Activated CD4-positive, alpha-beta memory T cell treated with anti-CD3 and anti-CD28 coated beads for 36 hours (primary cell): Measurements from ENCODE around the gene CALHM6. TPM values are rescaled to one million over a fixed set of nuclear protein-coding genes. Genes with fewer than 3 reads are reported as not detected.

Experiments used
- CTCF ChIA-PET: fragments of 350-600 bp; sonication (Branson Sonifier 250); formaldehyde crosslinking; loops from one replicate; lab custom pipeline; 2021; ENCODE audit warnings: antibody characterized with exemption, inconsistent platforms; lab: Charles Lee
- POLR2A ChIA-PET: fragments of 350-600 bp; sonication (Branson Sonifier 250); formaldehyde crosslinking; loops from one replicate; lab custom pipeline; 2021; ENCODE audit warnings: antibody characterized with exemption; lab: Charles Lee
- DNase-seq: peaks from one replicate; pipeline ENCODE4 v3.0.0-alpha.2; 2020
- H3K27ac Mint-ChIP-seq: one replicate; pipeline ENCODE4 v1.8.0; 2021; ENCODE audit warnings: mixed read lengths
- H3K27me3 Mint-ChIP-seq: one replicate; pipeline ENCODE4 v1.8.0; 2021; ENCODE audit warnings: mixed read lengths
- H3K36me3 Mint-ChIP-seq: one replicate; pipeline ENCODE4 v1.8.0; 2021; ENCODE audit warnings: mixed read lengths
- H3K4me1 Mint-ChIP-seq: one replicate; pipeline ENCODE4 v1.8.0; 2021; ENCODE audit warnings: low read depth, mixed read lengths
- H3K4me3 Mint-ChIP-seq: one replicate; pipeline ENCODE4 v1.8.0; 2021; ENCODE audit warnings: mild to moderate bottlenecking, mixed read lengths
- H3K9me3 Mint-ChIP-seq: one replicate; pipeline ENCODE4 v1.8.0; 2021; ENCODE audit warnings: mixed read lengths
- intact Hi-C: fragments of 100-400 bp; cut with micrococcal nuclease; formaldehyde crosslinking; loops from one replicate; pipeline ENCODE4 v1.15.1; 2023
- total RNA-seq, 2 experiments: library from RNA; stranded (reverse); gene quantifications; one replicate each; pipeline ENCODE4 v1.2.3, GENCODE V29; 2021

CALHM6 gene
- total RNA-seq, 2 experiments from 2014 or later: 3.4 to 4.4 TPM

GRCh38 chr6:116433206-116433712 lies 27.9 kb upstream of the CALHM6 start:
- H3K27me3 Mint-ChIP-seq: no peaks in the 10 kb centered on the region
- no peak for DNase-seq
- CTCF ChIA-PET: interaction anchor here (2.5 kb wide), 1 partner anchor 145 kb away, joined by 8 read pairs; no protein-coding TSS in a partner anchor
- no peak overlapping the region for H3K4me3 Mint-ChIP-seq
- no peaks in the 10 kb centered on the region for H3K4me1 Mint-ChIP-seq
- intact Hi-C loops: no loop called here
- POLR2A ChIA-PET: interaction anchor here (1.6 kb wide), 1 partner anchor 10 kb away, joined by 3 read pairs; no protein-coding TSS in a partner anchor
- no peaks in the 10 kb centered on the region for H3K36me3 Mint-ChIP-seq
- no peaks in the 10 kb centered on the region for H3K9me3 Mint-ChIP-seq
- H3K27ac Mint-ChIP-seq: no peak overlapping the region

GRCh38 chr6:116434056-116434725 lies 27.0 kb upstream of the CALHM6 start:
- Mint-ChIP-seq H3K4me1 (no peaks in the 10 kb centered on the region), H3K9me3 (no peaks in the 10 kb centered on the region)
- no peak for DNase-seq

GRCh38 chr6:116436586-116436985 lies 24.6 kb upstream of the CALHM6 start:
- no peaks in the 10 kb centered on the region for H3K4me1 Mint-ChIP-seq
- intact Hi-C loops: no loop called here
- ChIA-PET CTCF (no interaction called here), POLR2A (no interaction called here)
- H3K9me3 Mint-ChIP-seq: no peaks in the 10 kb centered on the region
- H3K27me3 Mint-ChIP-seq: no peaks in the 10 kb centered on the region
- no peak overlapping the region for H3K4me3 Mint-ChIP-seq
- no peak for DNase-seq
- no peaks in the 10 kb centered on the region for H3K36me3 Mint-ChIP-seq
- no peak overlapping the region for H3K27ac Mint-ChIP-seq

More at GRCh38 chr6:116434056-116434725, 27.0 kb upstream of the CALHM6 start:
- H3K36me3 Mint-ChIP-seq: no peaks in the 10 kb centered on the region
- H3K4me3 Mint-ChIP-seq: no peak overlapping the region
- no peak overlapping the region for H3K27ac Mint-ChIP-seq
- CTCF ChIA-PET: no interaction called here
- POLR2A ChIA-PET: no interaction called here
- no peaks in the 10 kb centered on the region for H3K27me3 Mint-ChIP-seq
- intact Hi-C loops: no loop called here

- Mint-ChIP-seq H3K27ac (no peak overlapping the region), H3K4me1 (no peaks in the 10 kb centered on the region), H3K36me3 (no peaks in the 10 kb centered on the region), H3K27me3 (peaks cover 9% of the 10 kb centered on the region), H3K4me3 (no peak overlapping the region), H3K9me3 (no peaks in the 10 kb centered on the region)
- intact Hi-C loops: no loop called here
- DNase-seq: no peak
- POLR2A ChIA-PET: no interaction called here
- CTCF ChIA-PET: no interaction called here
Measured at GRCh38 chr6:116437656-116438055, 23.5 kb upstream of the CALHM6 start.

GRCh38 chr6:116438590-116439448 lies 22.4 kb upstream of the CALHM6 start:
- no peaks in the 10 kb centered on the region for H3K36me3 Mint-ChIP-seq
- H3K4me1 Mint-ChIP-seq: no peaks in the 10 kb centered on the region
- no peak for DNase-seq
- POLR2A ChIA-PET: no interaction called here
- H3K27me3 Mint-ChIP-seq: peaks cover 9% of the 10 kb centered on the region
- intact Hi-C loops: no loop called here
- no peak overlapping the region for H3K4me3 Mint-ChIP-seq
- H3K9me3 Mint-ChIP-seq: no peaks in the 10 kb centered on the region
- no peak overlapping the region for H3K27ac Mint-ChIP-seq
- CTCF ChIA-PET: interaction anchor here (1.1 kb wide), 1 partner anchor 15 kb away, joined by 3 read pairs; no protein-coding TSS in a partner anchor

GRCh38 chr6:116439522-116440051 lies 21.6 kb upstream of the CALHM6 start:
- H3K27me3 Mint-ChIP-seq: peaks cover 9% of the 10 kb centered on the region
- H3K4me1 Mint-ChIP-seq: peaks cover 3% of the 10 kb centered on the region
- POLR2A ChIA-PET: no interaction called here
- H3K4me3 Mint-ChIP-seq: no peak overlapping the region
- no peak for DNase-seq
- H3K27ac Mint-ChIP-seq: no peak overlapping the region
- no peaks in the 10 kb centered on the region for H3K36me3 Mint-ChIP-seq
- intact Hi-C loops: no loop called here
- H3K9me3 Mint-ChIP-seq: no peaks in the 10 kb centered on the region
- CTCF ChIA-PET: interaction anchor here (1.1 kb wide), 1 partner anchor 16 kb away, joined by 3 read pairs; no protein-coding TSS in a partner anchor

GRCh38 chr6:116443105-116443504 lies 18.1 kb upstream of the CALHM6 start:
- CTCF ChIA-PET: interaction anchor here (1.0 kb wide), 1 partner anchor 91 kb away, joined by 3 read pairs; no protein-coding TSS in a partner anchor
- intact Hi-C loops: no loop called here
- POLR2A ChIA-PET: no interaction called here

GRCh38 chr6:116444092-116444491 lies 17.1 kb upstream of the CALHM6 start:
- POLR2A ChIA-PET: interaction anchor here (1.0 kb wide), 1 partner anchor 13 kb away, joined by 3 read pairs; no protein-coding TSS in a partner anchor
- CTCF ChIA-PET: interaction anchor here (0.7 to 4.3 kb wide), 5 partner anchors 10 to 172 kb away, joined by 3 to 16 read pairs (median 3); partner anchors contain the start of gene RSPH4A
- no peak overlapping the region for H3K27ac Mint-ChIP-seq
- no peaks in the 10 kb centered on the region for H3K9me3 Mint-ChIP-seq
- no peak overlapping the region for H3K4me3 Mint-ChIP-seq
- H3K36me3 Mint-ChIP-seq: no peaks in the 10 kb centered on the region
- DNase-seq: no peak
- H3K4me1 Mint-ChIP-seq: peaks cover 7% of the 10 kb centered on the region
- intact Hi-C loops: loop anchor here (1.0 kb wide), 1 partner anchor 88 kb away; no protein-coding TSS in a partner anchor
- peaks cover 9% of the 10 kb centered on the region for H3K27me3 Mint-ChIP-seq

More at GRCh38 chr6:116443105-116443504, 18.1 kb upstream of the CALHM6 start:
- no peak overlapping the region for H3K4me3 Mint-ChIP-seq
- no peaks in the 10 kb centered on the region for H3K9me3 Mint-ChIP-seq
- H3K27ac Mint-ChIP-seq: no peak overlapping the region
- H3K36me3 Mint-ChIP-seq: no peaks in the 10 kb centered on the region
- H3K4me1 Mint-ChIP-seq: peaks cover 7% of the 10 kb centered on the region
- peaks cover 9% of the 10 kb centered on the region for H3K27me3 Mint-ChIP-seq
- no peak for DNase-seq

- H3K27me3 Mint-ChIP-seq: peaks cover 14% of the 10 kb centered on the region
- POLR2A ChIA-PET: interaction anchor here (1.0 kb wide), 2 partner anchors 13 to 25 kb away, joined by 3 read pairs; no protein-coding TSS in a partner anchor
- H3K4me1 Mint-ChIP-seq: peaks cover 7% of the 10 kb centered on the region
- no peak overlapping the region for H3K27ac Mint-ChIP-seq
- intact Hi-C loops: loop anchor here (1.0 kb wide), 1 partner anchor 88 kb away; no protein-coding TSS in a partner anchor
- H3K9me3 Mint-ChIP-seq: no peaks in the 10 kb centered on the region
- H3K36me3 Mint-ChIP-seq: no peaks in the 10 kb centered on the region
- CTCF ChIA-PET: interaction anchor here (0.7 to 4.3 kb wide), 5 partner anchors 9 to 172 kb away, joined by 3 to 16 read pairs (median 3); partner anchors contain the start of gene RSPH4A
- DNase-seq: no peak
- H3K4me3 Mint-ChIP-seq: no peak overlapping the region
Measured at GRCh38 chr6:116444575-116444974, 16.6 kb upstream of the CALHM6 start.

- ChIA-PET CTCF (interaction anchor here (0.5 to 4.3 kb wide), 4 partner anchors 17 to 129 kb away, joined by 3 to 16 read pairs (median 4); no protein-coding TSS in a partner anchor), POLR2A (interaction anchor here (1.0 kb wide), 1 partner anchor 24 kb away, joined by 3 read pairs; no protein-coding TSS in a partner anchor)
- intact Hi-C loops: loop anchor here (5.0 kb wide), 1 partner anchor 73 kb away; the partner anchor contains the start of gene DSE
Measured at GRCh38 chr6:116445102-116445501, 16.1 kb upstream of the CALHM6 start.

GRCh38 chr6:116446399-116446798 lies 14.8 kb upstream of the CALHM6 start:
- ChIA-PET CTCF (interaction anchor here (0.6 to 4.3 kb wide), 4 partner anchors 72 to 553 kb away, joined by 3 to 16 read pairs (median 4); no protein-coding TSS in a partner anchor), POLR2A (interaction anchor here (0.9 kb wide), 1 partner anchor 166 kb away, joined by 3 read pairs; the partner anchor contains the start of gene TSPYL1)
- no peaks in the 10 kb centered on the region for H3K36me3 Mint-ChIP-seq
- H3K27ac Mint-ChIP-seq: no peak overlapping the region
- no peaks in the 10 kb centered on the region for H3K9me3 Mint-ChIP-seq
- H3K27me3 Mint-ChIP-seq: peaks cover 23% of the 10 kb centered on the region
- H3K4me3 Mint-ChIP-seq: no peak overlapping the region
- H3K4me1 Mint-ChIP-seq: peaks cover 10% of the 10 kb centered on the region
- no peak for DNase-seq
- intact Hi-C loops: loop anchor here (2.0 to 5.0 kb wide), 2 partner anchors 74 to 178 kb away; partner anchors contain the start of gene DSE

More at GRCh38 chr6:116445102-116445501, 16.1 kb upstream of the CALHM6 start:
- Mint-ChIP-seq H3K36me3 (no peaks in the 10 kb centered on the region), H3K27ac (no peak overlapping the region), H3K4me1 (peaks cover 7% of the 10 kb centered on the region), H3K4me3 (no peak overlapping the region), H3K27me3 (peaks cover 19% of the 10 kb centered on the region), H3K9me3 (no peaks in the 10 kb centered on the region)
- no peak for DNase-seq
